AG04449 (cell line): ENCODE results near the gene CRYM.
A peak's percentile ranks its signal among the peaks of the same experiment; 100 is the strongest.
"Not testable (repeated sequence)": the region's sequence is repeated elsewhere in the genome, so short reads cannot be mapped to it uniquely, and the experiment has no call there.

Experiments
- CTCF ChIA-PET: fragments of 350-600 bp; formaldehyde crosslinking; extraction: SDS; loops from one replicate; lab custom pipeline; 2021; ENCODE audit warnings: antibody characterized with exemption; lab: Yijun Ruan, JAX
- POLR2A ChIA-PET: fragments of 400-600, 350-600 bp; formaldehyde crosslinking; extraction: SDS; loops from one replicate; lab custom pipeline; 2020; ENCODE audit warnings: antibody characterized with exemption, inconsistent platforms; lab: Yijun Ruan, JAX
- DNase-seq: peaks from one replicate; pipeline ENCODE4 v3.0.0-alpha.2; 2010; ENCODE audit warnings: low read depth, low spot score
- H3K4me3 ChIP-seq: 2 replicates; pipeline ENCODE4 v1.5.1; 2011; ENCODE audit warnings: low read depth, mild to moderate bottlenecking, control low read depth, low read length
- TF ChIP-seq, protein P1 (sequence below): IDR thresholded peaks from one replicate; pipeline ENCODE4 v1.5.1; 2011; ENCODE audit warnings: mild to moderate bottlenecking, moderate library complexity, low read length, control low read depth, inconsistent platforms; ENCODE audit not compliant: insufficient read depth; ENCODE audit errors: missing control alignments

Gene CRYM

GRCh38 chr16:21277927-21278706 lies at the start of gene CRYM:
Gene CRYM, minus strand, starts transcription at chr16:21278290. Its CDS starts 39 bp downstream, at chr16:21278251.
- H3K4me3 ChIP-seq, result peak within 1 kb of the TSS; percentile 27
- no peak for DNase-seq
- CTCF ChIA-PET, result interaction anchor here (1.0 to 6.6 kb wide), 8 partner anchors 10 to 121 kb away, joined by 3 to 44 read pairs (median 4); partner anchors contain the start of gene LDAF1
- POLR2A ChIA-PET, result no interaction called here
- TF ChIP-seq, protein P1, sequence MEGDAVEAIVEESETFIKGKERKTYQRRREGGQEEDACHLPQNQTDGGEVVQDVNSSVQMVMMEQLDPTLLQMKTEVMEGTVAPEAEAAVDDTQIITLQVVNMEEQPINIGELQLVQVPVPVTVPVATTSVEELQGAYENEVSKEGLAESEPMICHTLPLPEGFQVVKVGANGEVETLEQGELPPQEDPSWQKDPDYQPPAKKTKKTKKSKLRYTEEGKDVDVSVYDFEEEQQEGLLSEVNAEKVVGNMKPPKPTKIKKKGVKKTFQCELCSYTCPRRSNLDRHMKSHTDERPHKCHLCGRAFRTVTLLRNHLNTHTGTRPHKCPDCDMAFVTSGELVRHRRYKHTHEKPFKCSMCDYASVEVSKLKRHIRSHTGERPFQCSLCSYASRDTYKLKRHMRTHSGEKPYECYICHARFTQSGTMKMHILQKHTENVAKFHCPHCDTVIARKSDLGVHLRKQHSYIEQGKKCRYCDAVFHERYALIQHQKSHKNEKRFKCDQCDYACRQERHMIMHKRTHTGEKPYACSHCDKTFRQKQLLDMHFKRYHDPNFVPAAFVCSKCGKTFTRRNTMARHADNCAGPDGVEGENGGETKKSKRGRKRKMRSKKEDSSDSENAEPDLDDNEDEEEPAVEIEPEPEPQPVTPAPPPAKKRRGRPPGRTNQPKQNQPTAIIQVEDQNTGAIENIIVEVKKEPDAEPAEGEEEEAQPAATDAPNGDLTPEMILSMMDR, result peak; percentile 82

- TF ChIP-seq, protein P1, result no peak
- H3K4me3 ChIP-seq, result no peak overlapping the region
- no peak for DNase-seq
- POLR2A ChIA-PET, result no interaction called here
- CTCF ChIA-PET, result no interaction called here
Observed at GRCh38 chr16:21327046-21327445, 49.0 kb upstream of the CRYM start.

- DNase-seq, result no peak
- CTCF ChIA-PET, result no interaction called here
- POLR2A ChIA-PET, result no interaction called here
- TF ChIP-seq, protein P1, result no peak
- no peak overlapping the region for H3K4me3 ChIP-seq
Observed at GRCh38 chr16:21326459-21326858, 48.4 kb upstream of the CRYM start.

DNA sequence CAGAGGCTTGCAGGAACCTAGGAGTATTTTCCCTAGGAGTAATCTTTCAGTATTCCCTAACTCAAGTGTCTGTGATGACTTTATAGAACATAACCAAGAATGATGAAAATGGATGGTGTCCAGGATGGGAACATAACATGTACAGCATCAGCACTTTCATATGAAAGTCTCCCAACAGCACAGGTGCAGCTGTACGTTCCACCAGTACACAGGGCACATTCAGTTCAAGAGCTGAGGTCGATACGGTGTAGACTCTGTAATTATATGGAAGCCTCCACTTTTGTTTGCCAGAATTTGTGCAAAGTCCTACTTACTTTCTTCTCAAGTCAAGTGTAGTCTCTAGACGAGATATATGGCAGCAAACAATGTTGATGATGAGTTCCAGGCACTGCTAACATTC lies 46.2 kb upstream of the CRYM start:
- CTCF ChIA-PET, result interaction anchor here (1.3 kb wide), 1 partner anchor 24 kb away, joined by 4 read pairs; no protein-coding TSS in a partner anchor
- TF ChIP-seq, protein P1, result no peak
- no peak overlapping the region for H3K4me3 ChIP-seq
- no peak for DNase-seq
- POLR2A ChIA-PET, result no interaction called here

DNA sequence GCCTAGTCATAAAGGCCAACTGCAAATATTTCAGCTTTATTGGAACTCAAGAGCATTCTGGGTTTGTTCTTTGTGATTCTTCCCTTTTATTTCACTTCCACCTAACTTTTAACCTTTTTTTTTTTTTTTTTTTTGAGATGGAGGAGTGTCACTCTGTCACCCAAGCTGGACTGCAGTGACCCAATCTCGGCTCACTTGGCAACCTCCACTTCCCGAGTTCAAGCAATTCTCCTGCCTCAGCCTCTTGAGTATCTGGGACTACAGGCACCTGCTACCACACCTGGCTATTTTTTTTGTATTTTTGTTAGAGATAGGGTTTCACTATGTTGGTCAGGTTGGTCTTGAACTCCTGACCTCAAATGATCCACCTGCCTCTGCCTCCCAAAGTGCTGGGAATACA lies 44.2 kb upstream of the CRYM start:
- POLR2A ChIA-PET, DNase-seq, CTCF ChIA-PET, H3K4me3 ChIP-seq: not testable (repeated sequence)

DNA sequence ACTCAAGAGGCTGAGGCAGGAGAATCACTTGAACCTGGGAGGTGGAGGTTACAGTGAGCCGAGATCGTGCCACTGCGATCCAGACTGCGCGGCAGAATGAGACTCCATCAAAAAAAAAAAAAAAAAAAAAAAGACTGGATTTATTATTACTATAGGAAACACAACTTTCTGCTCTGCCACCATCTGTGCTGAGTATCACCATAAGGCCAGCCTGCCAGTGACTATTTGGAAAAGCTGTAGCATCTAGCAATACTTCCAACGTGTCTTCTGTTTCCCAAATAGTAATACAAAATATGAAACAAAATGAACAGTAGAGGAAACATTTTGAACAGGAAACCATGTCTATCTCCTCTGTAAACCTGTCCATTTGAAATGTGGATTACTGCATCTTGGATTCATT lies 43.6 kb upstream of the CRYM start:
- ChIA-PET POLR2A (no interaction called here), CTCF (no interaction called here)
- TF ChIP-seq, protein P1, result no peak
- H3K4me3 ChIP-seq, result no peak overlapping the region
- no peak for DNase-seq
